ENCODE data around the gene GATB. TPM values are rescaled to one million over a fixed set of nuclear protein-coding genes. Genes with fewer than 3 reads are reported as not detected.

The GATB gene
- total and polyA plus RNA-seq, 2 donors (not counting 3 experiments of a cell fraction or from before 2014, with no cell fraction given), result 14.4 to 17.7 TPM

GRCh38 chr4:151687021-151687640 lies 73.7 kb downstream of the GATB start:
- H3K4me2 ChIP-seq (ENCODE audit: insufficient read depth, low read length), result no peak overlapping the region
- H3K4me1 ChIP-seq (ENCODE audit: control insufficient read depth, extremely low read depth, insufficient read depth, low read length), result peaks cover 13% of the 10 kb centered on the region
- dilution Hi-C loops (cut with MboI; ENCODE audit: extremely low pct_ligation_motif_present, low sequenced_read_pairs), result no loop called here
- TF ChIP-seq JUN (IDR thresholded peaks at IDR 0.05; ENCODE audit: borderline replicate concordance, insufficient read depth, insufficient read length, low read depth), result no peak
- no peak for TF ChIP-seq POLR2A (IDR thresholded peaks at IDR 0.05; ENCODE audit: low read depth, low read length)
- no peak for TF ChIP-seq EZH2 (IDR thresholded peaks at IDR 0.05; ENCODE audit: borderline replicate concordance, low read depth, low read length, severe bottlenecking)
- TF ChIP-seq MAX (IDR thresholded peaks at IDR 0.05; ENCODE audit: insufficient read depth, insufficient read length), result no peak
- no peak for TF ChIP-seq MYC (IDR thresholded peaks at IDR 0.05; ENCODE audit: low read depth, low read length)
- TF ChIP-seq POLR2AphosphoS5 (IDR thresholded peaks at IDR 0.05; ENCODE audit: insufficient read depth, low read depth, low read length), result no peak
- no peak for TF ChIP-seq GATA2 (IDR thresholded peaks at IDR 0.05; ENCODE audit: insufficient read depth, insufficient read length, low read depth, low read length)
- no peak for TF ChIP-seq CTCF (IDR thresholded peaks at IDR 0.05; ENCODE audit: extremely low read depth in 1 of 2, insufficient read depth in 1 of 2, low read depth in 1 of 2, low read length in 2 of 2)
- TF ChIP-seq FOS (IDR thresholded peaks at IDR 0.05; ENCODE audit: borderline replicate concordance, insufficient read depth, low read length), result no peak
- no peaks in the 10 kb centered on the region for H3K9me1 ChIP-seq (replicated peaks; ENCODE audit: control insufficient read depth, extremely low read depth, insufficient read depth, low read length)
- intact Hi-C loops (cut with micrococcal nuclease), result no loop called here
- no peak overlapping the region for H3K4me3 ChIP-seq (replicated peaks in 1 of 3; ENCODE audit: insufficient read depth in 1 of 3, low read depth in 1 of 3, low read length in 3 of 3)
- FAIRE-seq (no peak), DNase-seq (ENCODE audit: low read depth, low spot score) (no peak)
- no peaks in the 10 kb centered on the region for H4K20me1 ChIP-seq (replicated peaks; ENCODE audit: control insufficient read depth, extremely low read depth, insufficient read depth, low read length)
- CTCF ChIA-PET, result interaction anchor here (0.9 to 1.1 kb wide), 2 partner anchors 15 to 114 kb away, joined by 3 read pairs; no protein-coding TSS in a partner anchor
- no peaks in the 10 kb centered on the region for H3K27me3 ChIP-seq (ENCODE audit: control insufficient read depth in 2 of 2, insufficient read depth in 2 of 2, low read length in 2 of 2)
- no TSS peak for BruUV-seq (replicated peaks)
- POLR2A ChIA-PET, result no interaction called here
- no peak overlapping the region for H3K9ac ChIP-seq (replicated peaks; ENCODE audit: extremely low read depth, insufficient read depth, low read length)
- H2AFZ ChIP-seq (ENCODE audit: low read depth, low read length), result no peak overlapping the region
- H3K36me3 ChIP-seq (ENCODE audit: control insufficient read depth in 2 of 2, extremely low read depth in 1 of 2, insufficient read depth in 2 of 2, low read length in 2 of 2), result no peaks in the 10 kb centered on the region
- no peaks in the 10 kb centered on the region for H3K79me2 ChIP-seq (ENCODE audit: control insufficient read depth, insufficient read depth, low read length)
- H3K9me3 ChIP-seq (replicated peaks; ENCODE audit: control insufficient read depth, insufficient read depth, low read length), result no peaks in the 10 kb centered on the region
- no peak overlapping the region for H3K27ac ChIP-seq (ENCODE audit: insufficient read depth, low read depth, low read length)
